Measurements from ENCODE around the gene RNF112. TPM values are rescaled to one million over a fixed set of nuclear protein-coding genes. Genes with fewer than 3 reads are reported as not detected.
A peak's percentile ranks its signal among the peaks of the same experiment; 100 is the strongest.

Gene RNF112
- total RNA-seq, 1 experiment from 2014 or later = 0.18 TPM

GRCh38 chr17:19447085-19447583, 36.1 kb downstream of the RNF112 start:
- no TSS peak for BruUV-seq (replicated peaks)
- Histone ChIP-seq H2AFZ (ENCODE audit: low read length) (peak overlapping the region; percentile 68), H3K9me2 (replicated peaks; ENCODE audit: low read length) (no peaks in the 10 kb centered on the region), H4K20me1 (ENCODE audit: low read length) (no peaks in the 10 kb centered on the region), H3K9ac (ENCODE audit: low read length) (no peak overlapping the region), H3K27me3 (ENCODE audit: low read length) (no peaks in the 10 kb centered on the region), H3K4me1 (ENCODE audit: insufficient read depth, low read length) (peaks cover 11% of the 10 kb centered on the region), H3K4me2 (ENCODE audit: low read length) (peak overlapping the region; percentile 46; the same call in 1 of the 2 replicates), H3K27ac (ENCODE audit: low read length) (no peak overlapping the region), H3F3A (ENCODE audit: low read length, unreplicated experiment) (no peaks in the 10 kb centered on the region), H3K4me3 (ENCODE audit: low read length) (no peak overlapping the region), H3K9me3 (ENCODE audit: low read length) (peaks cover 8% of the 10 kb centered on the region), H3K36me3 (ENCODE audit: low read depth, low read length) (no peaks in the 10 kb centered on the region), H3K79me2 (ENCODE audit: low read length) (no peaks in the 10 kb centered on the region)
- DNase-seq = peak; percentile 90
- CTCF ChIA-PET = interaction anchor here (0.6 to 1.2 kb wide), 3 partner anchors 69 to 84 kb away, joined by 3 to 17 read pairs (median 6); partner anchors contain the start of genes B9D1 and MAPK7
- intact Hi-C loops (cut with micrococcal nuclease) = loop anchor here (1.0 to 2.0 kb wide), 2 partner anchors 68 to 84 kb away; partner anchors contain the start of gene MAPK7
- ATAC-seq = peak; percentile 54
- POLR2A ChIA-PET (ENCODE audit: unreplicated experiment) = interaction anchor here (0.6 kb wide), 1 partner anchor 70 kb away, joined by 4 read pairs; no protein-coding TSS in a partner anchor
- TF ChIP-seq EZH2phosphoT487 (IDR thresholded peaks at IDR 0.05; ENCODE audit: borderline replicate concordance, low read length) (no peak), CTCF (conservative IDR thresholded peaks at IDR 0.05; ENCODE audit: low read depth, low read length) (peak; percentile 95)

GRCh38 chr17:19448341-19449268, 37.6 kb downstream of the RNF112 start:
- Histone ChIP-seq H3K36me3 (ENCODE audit: low read depth, low read length) (no peaks in the 10 kb centered on the region), H3K79me2 (ENCODE audit: low read length) (no peaks in the 10 kb centered on the region), H4K20me1 (ENCODE audit: low read length) (no peaks in the 10 kb centered on the region), H3K4me1 (ENCODE audit: insufficient read depth, low read length) (peaks cover 11% of the 10 kb centered on the region), H3K4me3 (ENCODE audit: low read length) (no peak overlapping the region), H2AFZ (ENCODE audit: low read length) (0 out of 2 replicates have a peak overlapping the region, but pooled peaks have one; percentile 13), H3K4me2 (ENCODE audit: low read length) (no peak overlapping the region), H3K9ac (ENCODE audit: low read length) (no peak overlapping the region), H3K27ac (ENCODE audit: low read length) (0 out of 2 replicates have a peak overlapping the region, but pooled peaks have one; percentile 16), H3K9me3 (ENCODE audit: low read length) (0 out of 2 replicates have a peak, but pooled peaks cover 3% of the 10 kb centered on the region), H3F3A (ENCODE audit: low read length, unreplicated experiment) (no peaks in the 10 kb centered on the region), H3K27me3 (ENCODE audit: low read length) (no peaks in the 10 kb centered on the region), H3K9me2 (replicated peaks; ENCODE audit: low read length) (no peaks in the 10 kb centered on the region)
- no peak for TF ChIP-seq EZH2 (IDR thresholded peaks at IDR 0.05; ENCODE audit: low read length, unreplicated experiment)
- no peak for TF ChIP-seq EZH2phosphoT487 (IDR thresholded peaks at IDR 0.05; ENCODE audit: borderline replicate concordance, low read length)
- no peak for TF ChIP-seq CTCF (conservative IDR thresholded peaks at IDR 0.05; ENCODE audit: low read depth, low read length)
- DNase-seq (peak; percentile 79), ATAC-seq (peak; percentile 75)
- ChIA-PET POLR2A (ENCODE audit: unreplicated experiment) (no interaction called here), CTCF (interaction anchor here (0.6 kb wide), 1 partner anchor 13 kb away, joined by 3 read pairs; no protein-coding TSS in a partner anchor)
- intact Hi-C loops (cut with micrococcal nuclease) = no loop called here
- no TSS peak for BruUV-seq (replicated peaks)
